GM12878 (cell line): ENCODE measurements around the gene CLC. TPM values are rescaled to one million over a fixed set of nuclear protein-coding genes. Genes with fewer than 3 reads are reported as not detected.

ENCODE experiments used
- ATAC-seq: fragments of 200-7000 bp; cut with Tn5 transposase; 3 replicates; pipeline ENCODE4 v1.9.1; 2020; ENCODE audit warnings: mild to moderate bottlenecking, moderate library complexity
- BruUV-seq: library from RNA; stranded (reverse); fragments of 400-500 nt; replicated peaks from 2 replicates; lab custom pipeline; 2021; lab: Mats Ljungman, UMichigan
- CTCF ChIA-PET: fragments of 300-600 bp; sonication (Branson Sonifier 250); formaldehyde crosslinking; extraction: SDS; loops from one replicate; lab custom pipeline; 2021; ENCODE audit warnings: inconsistent platforms; lab: Yijun Ruan, JAX
- POLR2A ChIA-PET: fragments of 350-600 bp; formaldehyde crosslinking; extraction: SDS; loops from one replicate; lab custom pipeline; 2021; ENCODE audit warnings: inconsistent platforms; lab: Charles Lee
- RAD21 ChIA-PET: fragments of 300-600 bp; sonication (Branson Sonifier 250); formaldehyde crosslinking; loops from one replicate; lab custom pipeline; 2023; ENCODE audit warnings: antibody characterized with exemption; ENCODE audit not compliant: unreplicated experiment; lab: Charles Lee
- SMC1A ChIA-PET: fragments of 300-600 bp; sonication (Branson Sonifier 250); formaldehyde crosslinking; loops from one replicate; lab custom pipeline; 2023; ENCODE audit not compliant: unreplicated experiment, uncharacterized antibody; lab: Charles Lee
- DNase-seq: peaks from one replicate; pipeline ENCODE4 v3.0.0-alpha.2; 2011; ENCODE audit warnings: low read depth, low spot score
- FAIRE-seq: peaks from 3 replicates; lab custom pipeline; 2011; peaks lifted over from hg19 to GRCh38; lab: Jason Lieb, UNC
- H2AFZ ChIP-seq: 2 replicates; pipeline ENCODE4 v1.6.0; 2011; ENCODE audit warnings: low read depth, low read length, control low read depth; ENCODE audit not compliant: control insufficient read depth
- H3K27ac ChIP-seq: 2 replicates; pipeline ENCODE4 v1.5.1; 2011; ENCODE audit warnings: control low read depth; ENCODE audit not compliant: control insufficient read depth, insufficient read depth
- H3K27me3 ChIP-seq, 2 experiments: replicated peaks in 1 of 2; 2 replicates each; pipeline versions ENCODE4 v1.6.0 to v1.6.1; 2011; ENCODE audit warnings: low read length in 1 of 2; ENCODE audit not compliant: control insufficient read depth in 2 of 2, insufficient read depth in 2 of 2
- H3K36me3 ChIP-seq, 2 experiments: 2 replicates each; pipeline ENCODE4 v1.5.1; 2011; ENCODE audit warnings: low read length in 1 of 2; ENCODE audit not compliant: control insufficient read depth in 2 of 2, insufficient read depth in 2 of 2
- H3K4me1 ChIP-seq: 2 replicates; pipeline ENCODE4 v1.6.1; 2011; ENCODE audit warnings: mild to moderate bottlenecking, low read length, moderate library complexity, mixed read lengths; ENCODE audit not compliant: control insufficient read depth, insufficient read depth
- H3K4me2 ChIP-seq: 2 replicates; pipeline ENCODE4 v1.6.0; 2011; ENCODE audit warnings: control low read depth; ENCODE audit not compliant: control insufficient read depth, insufficient read depth
- H3K4me3 ChIP-seq: fragments of 200-600 bp; sonication (generic); 2 replicates; pipeline ENCODE4 v1.5.1; 2016
- H3K79me2 ChIP-seq: 2 replicates; pipeline ENCODE4 v1.6.0; 2011; ENCODE audit warnings: low read length; ENCODE audit not compliant: control insufficient read depth, insufficient read depth
- H3K9ac ChIP-seq: 2 replicates; pipeline ENCODE4 v1.8.0; 2011; ENCODE audit warnings: low read length, control low read depth, mixed read lengths; ENCODE audit not compliant: control insufficient read depth, insufficient read depth
- H3K9me3 ChIP-seq: replicated peaks from 3 replicates; pipeline ENCODE4 v1.5.1; 2011; ENCODE audit warnings: mild to moderate bottlenecking, low read length; ENCODE audit not compliant: control insufficient read depth, insufficient read depth
- H4K20me1 ChIP-seq: 2 replicates; pipeline ENCODE4 v1.6.0; 2011; ENCODE audit not compliant: control insufficient read depth, insufficient read depth
- BRCA1 ChIP-seq: IDR thresholded peaks from 2 replicates; pipeline ENCODE4 v1.6.1; 2011; ENCODE audit warnings: low read depth, low read length, improper control_type of control experiment
- DPF2 ChIP-seq: fragments of 450-650 bp; IDR thresholded peaks from 2 replicates; pipeline ENCODE4 v1.6.1; 2017; ENCODE audit warnings: mild to moderate bottlenecking
- REST ChIP-seq: IDR thresholded peaks from 2 replicates; pipeline ENCODE4 v1.6.1; 2012; ENCODE audit warnings: mild to moderate bottlenecking, low read depth, low read length
- SREBF2 ChIP-seq: IDR thresholded peaks from 2 replicates; pipeline ENCODE4 v1.6.1; 2012; ENCODE audit warnings: mild to moderate bottlenecking, low read length
- STAT3 ChIP-seq: IDR thresholded peaks from 2 replicates; pipeline ENCODE4 v1.6.1; 2011; ENCODE audit warnings: low read depth, low read length, improper control_type of control experiment
- ZNF207 ChIP-seq: fragments of 450-650 bp; IDR thresholded peaks from 2 replicates; pipeline ENCODE4 v1.6.1; 2014; ENCODE audit warnings: antibody characterized with exemption, mild to moderate bottlenecking, borderline replicate concordance
- WGBS: methylation state at CpG from one replicate; pipeline ENCODE4 v1.1.6; 2016; ENCODE audit warnings: low lambda C conversion rate; ENCODE audit not compliant: insufficient replicate concordance, insufficient coverage; ENCODE audit errors: missing lambda C conversion rate; 5-methylcytosine and 5-hydroxymethylcytosine counted together
- in situ Hi-C: fragments of 300-500 bp; cut with MboI; formaldehyde crosslinking; loops from 9 replicates; pipeline ENCODE4 v1.14.3; 2018; ENCODE audit warnings: mixed read lengths
- intact Hi-C: fragments of 100-400 bp; cut with micrococcal nuclease; formaldehyde crosslinking; loops from one replicate; pipeline ENCODE4 v1.14.2; 2022; ENCODE audit not compliant: unreplicated experiment
- polyA plus RNA-seq, 11 experiments: library from polyadenylated mRNA; depleted of rRNA in 4 of 11; unstranded in 6 of 11; stranded (reverse) in 5 of 11; fragments of >200 nt; fragmentation: Nextera tagmentation in 4 of 11; fragmentation: Illumina TruSeq in 1 of 11; extraction: Ambion mirVana in 4 of 11; extraction: Trizol in 1 of 11; gene quantifications; 1 replicate in 1 of 11; 2 replicates in 10 of 11; pipeline versions ENCODE4 v1.2.1 to v1.2.3, GENCODE V29; 2011 to 2016; ENCODE audit warnings: inconsistent platforms in 2 of 11, missing spikeins in 2 of 11, low read depth in 1 of 11
- total RNA-seq, 4 experiments: library from RNA; depleted of rRNA in 3 of 4; stranded (reverse); fragments of >200 nt in 3 of 4; fragmentation: Illumina TruSeq in 1 of 4; extraction: Trizol in 1 of 4; gene quantifications; 2 replicates each; pipeline versions ENCODE4 v1.2.1 to v1.2.3, GENCODE V29; 2013 to 2021

Gene CLC
- total and polyA plus RNA-seq, 10 of the 15 experiments (the other 5 are each of a cell fraction or from before 2014, with no cell fraction given) = 0.18 to 0.36 (median 0.29) TPM; not detected in 4

GRCh38 chr19:39695759-39696158 lies 42.1 kb downstream of the CLC start:
- Histone ChIP-seq H4K20me1 (no peaks in the 10 kb centered on the region), H3K4me2 (no peak overlapping the region), H3K36me3 (0 out of 4 replicates have a peak, but pooled peaks cover 0 to 3% of the 10 kb centered on the region in 2 experiments), H3K79me2 (no peaks in the 10 kb centered on the region), H3K4me3 (no peak overlapping the region), H3K27ac (no peak overlapping the region), H3K27me3 (no peaks in the 10 kb centered on the region), H3K9ac (no peak overlapping the region), H3K9me3 (no peaks in the 10 kb centered on the region), H2AFZ (no peak overlapping the region), H3K4me1 (peaks cover 44% of the 10 kb centered on the region)
- TF ChIP-seq STAT3 (no peak), SREBF2 (no peak), REST (no peak), BRCA1 (no peak), ZNF207 (no peak), DPF2 (no peak)
- intact Hi-C loops (no loop called here), in situ Hi-C loops (no loop called here)
- ChIA-PET POLR2A (interaction anchor here (0.6 kb wide), 1 partner anchor 25 kb away, joined by 4 read pairs; no protein-coding TSS in a partner anchor), RAD21 (interaction anchor here (0.8 kb wide), 1 partner anchor 72 kb away, joined by 3 read pairs; no protein-coding TSS in a partner anchor), SMC1A (no interaction called here), CTCF (interaction anchor here (1.0 kb wide), 2 partner anchors 8 to 147 kb away, joined by 3 read pairs; partner anchors contain the start of gene LGALS14)
- no peak for DNase-seq
- no TSS peak for BruUV-seq
- no peak for ATAC-seq
- FAIRE-seq = no peak
- 100% methylated on average over 2 of the region's 2 CpGs for WGBS
